CD4-positive, alpha-beta T cell treated with Interleukin-15 for 4 hours (primary cell): Measurements from ENCODE around the gene SESN3.
"Not testable (repeated sequence)": the region's sequence is repeated elsewhere in the genome, so short reads cannot be mapped to it uniquely, and the experiment has no call there.

ENCODE experiments used
- DNase-seq: peaks from one replicate; pipeline ENCODE4 v3.0.0-alpha.2; 2020; ENCODE audit warnings: low spot score

Gene SESN3, protein sequence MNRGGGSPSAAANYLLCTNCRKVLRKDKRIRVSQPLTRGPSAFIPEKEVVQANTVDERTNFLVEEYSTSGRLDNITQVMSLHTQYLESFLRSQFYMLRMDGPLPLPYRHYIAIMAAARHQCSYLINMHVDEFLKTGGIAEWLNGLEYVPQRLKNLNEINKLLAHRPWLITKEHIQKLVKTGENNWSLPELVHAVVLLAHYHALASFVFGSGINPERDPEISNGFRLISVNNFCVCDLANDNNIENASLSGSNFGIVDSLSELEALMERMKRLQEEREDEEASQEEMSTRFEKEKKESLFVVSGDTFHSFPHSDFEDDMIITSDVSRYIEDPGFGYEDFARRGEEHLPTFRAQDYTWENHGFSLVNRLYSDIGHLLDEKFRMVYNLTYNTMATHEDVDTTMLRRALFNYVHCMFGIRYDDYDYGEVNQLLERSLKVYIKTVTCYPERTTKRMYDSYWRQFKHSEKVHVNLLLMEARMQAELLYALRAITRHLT

DNA sequence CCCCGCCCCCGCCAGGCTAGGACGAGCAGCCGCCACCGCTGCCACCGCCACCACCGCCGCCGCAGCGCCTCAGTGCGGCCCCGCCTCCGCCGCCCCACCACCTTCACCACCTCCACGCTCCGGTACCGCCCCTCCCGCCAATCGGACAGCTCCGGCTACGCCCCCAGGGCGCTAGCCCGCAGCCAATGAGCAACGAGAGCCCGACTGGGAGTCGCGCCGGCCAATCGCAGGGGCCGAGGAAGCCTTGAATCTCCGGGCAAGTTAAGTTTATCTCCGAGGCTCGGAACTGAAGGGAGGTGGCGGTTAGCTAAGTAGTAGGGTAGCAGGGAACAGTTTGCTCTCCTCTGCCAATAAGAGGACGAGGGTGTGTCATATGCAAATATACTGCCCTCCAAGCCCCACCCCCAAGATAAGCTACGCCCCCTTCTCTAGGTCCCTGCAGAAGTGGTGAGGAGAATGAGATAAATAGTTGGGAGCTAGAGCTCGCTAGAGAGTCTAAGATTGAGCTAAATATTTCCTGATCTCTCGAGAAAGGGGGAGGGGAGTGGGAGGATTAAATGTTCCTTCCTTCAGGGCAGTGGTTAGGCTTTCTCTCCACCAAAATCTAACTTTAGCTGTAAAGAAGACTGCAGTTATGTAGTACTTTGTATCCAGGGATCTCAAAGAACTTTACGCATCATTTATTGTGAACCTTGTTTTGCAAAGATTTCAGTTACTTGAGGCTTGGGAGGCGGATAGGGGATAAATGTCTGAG is at the start of gene SESN3:
Gene SESN3 (minus strand): TSS at position 76 of the 754 bp plus-strand sequence. CDS start 342 bp downstream, outside the sequence.
- DNase-seq = peak; percentile 99

DNA sequence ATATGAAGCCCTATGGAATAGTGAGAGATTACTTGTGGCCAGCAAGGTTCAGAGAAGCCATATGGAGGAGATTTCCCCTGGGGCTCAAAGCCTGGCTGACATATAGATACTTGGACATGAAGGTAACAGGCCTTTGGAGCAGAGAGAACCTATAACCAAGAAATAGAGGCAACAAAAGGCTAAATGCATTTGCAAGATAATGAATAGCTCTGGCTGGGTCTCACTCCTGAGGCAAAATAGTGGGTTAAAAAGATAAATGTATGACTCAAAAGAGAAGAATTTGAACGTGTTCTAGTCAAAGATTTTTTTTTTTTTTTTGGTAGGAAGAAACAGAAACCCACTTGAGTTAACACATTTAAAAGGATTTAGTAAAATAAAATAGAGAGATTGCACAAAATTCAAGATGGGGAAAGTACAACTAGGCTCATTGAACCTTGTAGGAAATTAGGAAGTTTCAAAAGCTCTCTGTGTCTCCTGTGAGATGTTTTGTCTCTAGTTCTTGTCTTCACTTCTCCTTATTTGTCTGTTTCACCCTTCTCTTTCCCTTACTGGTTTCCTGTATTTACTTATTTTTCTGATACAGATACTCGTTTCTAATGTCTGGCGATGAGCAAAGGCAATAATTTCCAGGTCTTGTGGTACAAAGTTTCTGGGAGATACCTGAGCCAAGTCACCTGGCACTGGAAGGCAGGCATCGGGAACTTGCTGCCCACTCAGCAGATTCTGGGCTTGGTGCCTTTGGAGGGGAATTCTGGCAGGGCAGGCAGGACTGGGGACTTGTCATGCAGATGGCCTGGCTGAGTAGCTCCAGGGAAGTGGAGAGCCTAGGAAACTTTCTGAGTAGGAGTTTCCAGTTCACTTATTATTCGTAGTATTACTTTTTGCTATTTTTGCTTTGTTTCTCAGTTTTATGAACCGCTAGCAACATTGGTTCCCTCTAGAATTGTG is 49.2 kb upstream of the SESN3 start:
- no peak for DNase-seq

DNA sequence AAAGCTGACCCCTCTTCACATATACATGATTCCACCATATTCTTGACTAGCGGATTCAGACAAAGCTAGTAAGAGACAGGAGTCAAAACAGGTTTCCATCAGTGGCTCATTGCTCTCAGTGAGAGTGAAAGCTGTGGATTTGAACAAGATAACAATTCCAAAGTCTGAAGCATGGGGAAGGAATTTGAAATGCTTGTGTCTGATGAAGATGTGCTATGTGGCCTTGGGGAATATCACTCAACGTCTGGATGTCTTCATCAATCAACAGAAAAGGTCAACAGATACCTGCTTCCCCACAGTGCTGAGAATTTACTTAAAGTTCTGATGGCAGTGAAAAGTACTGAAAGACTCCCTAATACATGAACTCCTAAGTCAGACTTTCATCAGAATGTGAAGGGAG is 46.9 kb upstream of the SESN3 start:
- DNase-seq = no peak

DNA sequence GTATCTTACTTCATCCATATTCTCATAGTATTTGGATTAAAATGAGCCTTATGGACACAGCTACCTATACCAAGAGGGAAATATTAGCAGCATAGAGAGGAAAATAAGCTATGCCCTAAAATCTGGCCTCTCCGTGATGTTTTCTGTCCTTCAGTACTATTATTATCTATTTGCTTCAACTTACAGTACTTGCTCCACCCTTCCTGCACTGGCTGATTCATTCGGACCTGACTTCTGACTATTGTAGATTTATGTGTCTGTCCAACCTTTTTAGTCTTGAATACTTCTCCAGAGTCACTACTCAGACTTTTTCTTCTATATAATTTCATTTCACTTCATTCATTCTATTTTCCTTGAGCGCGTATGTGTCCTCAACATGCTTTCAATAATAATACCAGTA is 45.1 kb upstream of the SESN3 start:
- no peak for DNase-seq

DNA sequence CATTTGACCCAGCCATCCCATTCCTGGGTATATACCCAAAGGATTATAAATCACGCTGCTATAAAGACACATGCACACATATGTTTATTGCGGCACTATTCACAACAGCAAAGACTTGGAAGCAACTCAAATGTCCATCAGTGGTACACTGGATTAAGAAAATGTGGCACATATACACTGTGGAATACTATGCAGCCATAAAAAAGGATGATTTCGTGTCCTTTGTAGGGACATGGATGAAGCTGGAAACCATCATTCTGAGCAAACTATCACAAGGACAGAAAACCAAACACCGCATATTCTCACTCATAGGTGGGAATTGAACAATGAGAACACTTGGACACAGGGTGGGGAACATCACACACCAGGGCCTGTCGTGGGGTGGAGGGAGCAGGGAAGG is 42.6 kb upstream of the SESN3 start:
- not testable (repeated sequence) for DNase-seq

DNA sequence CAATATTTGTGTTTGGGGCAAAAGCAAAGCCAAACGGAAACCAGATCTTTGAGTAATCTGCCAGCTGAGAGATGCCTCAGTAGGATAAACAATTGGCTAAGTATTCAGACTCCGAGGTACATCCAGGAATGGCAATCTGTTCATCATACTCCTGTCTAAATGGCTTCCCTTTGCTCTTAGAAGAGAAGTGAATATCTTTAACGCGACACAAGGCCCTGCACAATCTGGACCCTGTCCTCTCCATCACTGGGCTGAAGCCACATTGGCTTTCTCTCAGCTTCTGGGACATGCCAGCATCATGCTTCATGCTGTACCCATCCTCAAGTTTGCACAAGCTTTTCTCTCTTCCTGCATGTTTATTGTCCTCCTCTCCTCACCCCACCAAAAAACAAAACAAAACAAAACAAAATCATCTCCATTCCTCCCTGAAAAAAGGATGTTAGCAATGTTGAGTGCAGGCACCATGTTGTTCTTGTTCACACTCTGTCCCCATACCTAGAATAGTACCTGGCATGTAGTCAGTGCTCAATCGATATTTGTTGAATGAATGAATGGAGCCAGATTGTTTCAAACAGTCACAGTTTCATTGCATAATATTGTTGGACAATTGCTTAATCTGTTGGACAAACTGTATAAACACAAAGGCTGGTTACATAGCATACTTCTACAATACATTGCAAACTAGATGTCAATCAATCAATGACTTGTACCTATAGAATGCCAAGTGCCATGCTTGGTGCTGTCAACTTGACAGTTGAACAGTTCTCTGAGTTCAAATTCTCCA is 38.2 kb upstream of the SESN3 start:
- no peak for DNase-seq

DNA sequence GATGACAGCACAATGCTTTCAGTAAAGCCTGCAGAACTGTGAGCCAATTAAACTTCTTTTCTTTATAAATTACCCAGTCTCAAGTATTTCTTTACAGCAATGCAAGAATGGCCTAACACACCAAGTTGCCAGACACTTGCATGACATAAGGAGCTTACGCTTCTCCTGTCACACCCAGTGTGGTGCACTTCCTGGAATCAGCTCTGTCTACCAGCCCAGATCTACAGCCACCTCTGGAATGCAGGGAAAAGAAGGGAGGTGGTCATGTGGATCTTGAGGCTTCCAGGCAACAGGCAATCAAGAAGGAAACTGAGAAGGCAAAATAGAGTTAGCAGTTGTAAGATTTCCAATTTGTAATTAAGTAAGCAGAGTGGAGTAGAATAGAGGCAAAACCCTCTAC is 37.4 kb upstream of the SESN3 start:
- DNase-seq = no peak

DNA sequence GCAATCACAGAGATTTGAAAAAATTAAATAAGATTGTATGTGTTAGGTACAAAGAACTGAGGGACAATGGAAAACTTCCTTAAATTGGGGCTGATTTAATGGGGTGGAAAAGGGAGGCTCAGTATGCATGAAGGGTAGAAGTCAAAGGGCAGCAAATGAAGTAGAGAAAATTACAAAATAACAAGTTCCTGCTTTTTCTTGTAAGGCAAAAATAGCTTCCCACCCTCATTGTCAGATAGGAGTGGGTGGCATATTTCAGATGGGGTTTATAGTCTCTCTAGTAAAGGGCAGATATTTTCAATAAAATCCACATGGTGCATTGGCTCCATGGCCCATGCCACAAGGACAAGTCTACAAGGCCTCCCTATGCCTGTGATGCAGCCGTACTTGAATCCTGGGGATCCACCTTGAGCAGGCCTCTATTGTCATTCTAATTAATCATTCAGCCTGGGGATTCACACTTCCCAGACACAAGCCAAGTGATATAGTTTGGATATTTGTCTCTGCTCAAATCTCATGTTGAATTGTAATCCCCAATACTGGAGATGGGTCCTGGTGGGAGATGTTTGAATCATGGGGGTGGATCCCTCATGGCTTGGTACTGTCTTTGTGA is 36.7 kb upstream of the SESN3 start:
- no peak for DNase-seq

DNA sequence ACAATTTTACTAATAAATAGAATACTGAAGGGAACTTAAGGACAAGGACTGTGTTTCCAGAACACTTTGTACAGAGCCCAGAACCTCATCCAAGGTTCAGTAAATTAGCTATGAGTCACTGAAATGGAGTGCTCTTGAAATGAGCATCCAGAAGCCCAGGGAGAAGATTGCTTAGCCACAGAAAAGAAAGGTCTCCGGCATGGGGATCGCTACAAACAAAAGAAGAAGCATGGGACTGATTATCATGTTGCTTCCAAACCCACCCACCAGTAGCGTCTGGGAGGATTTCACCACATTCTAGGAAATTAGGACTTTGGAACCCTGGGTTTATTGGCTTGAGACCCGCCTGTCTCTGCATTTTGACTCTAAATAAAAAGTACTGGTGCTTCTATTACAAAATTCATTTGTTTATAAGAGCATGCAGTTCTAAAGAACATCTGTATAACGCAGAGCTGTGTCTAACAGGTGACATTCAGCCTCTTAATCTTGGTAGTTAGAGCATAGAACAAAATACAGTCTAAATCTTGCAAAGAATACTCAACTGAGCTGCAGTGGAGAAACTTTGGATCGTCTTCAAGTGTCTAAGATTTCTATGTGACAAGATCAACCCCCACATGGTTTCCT is 35.9 kb upstream of the SESN3 start:
- no peak for DNase-seq

DNA sequence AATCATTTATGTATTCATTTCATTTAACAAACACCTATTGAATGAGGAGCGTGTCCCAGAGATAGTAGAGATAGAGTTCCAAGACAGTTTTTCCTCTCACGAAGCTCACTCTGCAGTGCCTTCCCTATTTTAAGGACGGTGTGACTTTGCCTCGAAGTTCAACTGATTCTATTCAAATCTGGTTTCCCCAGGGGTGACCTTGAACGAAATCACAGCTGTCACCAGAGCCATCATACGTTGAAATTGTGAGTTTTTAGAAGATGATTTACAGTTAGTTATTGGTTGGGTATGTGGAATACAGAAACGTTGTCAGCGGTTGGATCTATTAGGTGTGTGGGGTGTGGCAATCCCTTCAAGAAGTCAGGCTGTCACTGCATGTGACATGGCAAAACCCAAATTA is 33.9 kb upstream of the SESN3 start:
- no peak for DNase-seq

DNA sequence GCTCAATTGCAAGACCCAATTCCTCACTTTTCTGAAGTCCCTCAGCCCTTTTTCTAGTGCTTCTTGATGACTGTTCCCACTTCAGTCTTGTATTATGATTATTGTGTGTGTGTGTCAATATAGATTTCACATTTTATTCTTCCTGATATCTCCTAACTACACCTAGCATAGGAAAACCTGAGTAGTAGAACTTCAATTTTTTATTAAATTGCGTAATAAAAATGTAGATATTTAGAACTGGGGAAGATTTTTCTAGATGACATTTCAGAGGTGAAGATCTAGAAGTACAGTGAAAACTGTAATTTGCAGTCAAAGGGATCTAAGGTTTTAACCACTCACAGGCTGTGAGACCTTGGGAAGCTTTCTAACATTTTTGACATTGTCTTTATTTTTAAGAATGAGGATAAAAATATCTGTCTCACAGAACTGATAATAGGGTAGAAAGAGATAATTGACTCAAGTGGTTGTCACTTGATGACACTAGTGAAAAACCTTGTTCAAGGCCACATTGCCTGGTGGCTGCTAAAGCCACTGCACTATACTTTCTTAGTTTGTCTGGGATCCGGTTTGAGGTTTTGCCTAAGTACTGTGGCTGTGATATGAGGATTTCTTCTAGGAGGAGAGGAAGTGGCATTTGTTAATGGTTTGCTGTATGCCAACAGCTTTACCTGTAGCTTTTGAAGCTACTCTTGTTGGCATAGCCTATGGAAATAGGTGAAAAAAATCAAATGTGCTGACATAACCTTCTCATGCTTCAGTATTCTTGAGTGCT is 32.2 kb upstream of the SESN3 start:
- DNase-seq = no peak

DNA sequence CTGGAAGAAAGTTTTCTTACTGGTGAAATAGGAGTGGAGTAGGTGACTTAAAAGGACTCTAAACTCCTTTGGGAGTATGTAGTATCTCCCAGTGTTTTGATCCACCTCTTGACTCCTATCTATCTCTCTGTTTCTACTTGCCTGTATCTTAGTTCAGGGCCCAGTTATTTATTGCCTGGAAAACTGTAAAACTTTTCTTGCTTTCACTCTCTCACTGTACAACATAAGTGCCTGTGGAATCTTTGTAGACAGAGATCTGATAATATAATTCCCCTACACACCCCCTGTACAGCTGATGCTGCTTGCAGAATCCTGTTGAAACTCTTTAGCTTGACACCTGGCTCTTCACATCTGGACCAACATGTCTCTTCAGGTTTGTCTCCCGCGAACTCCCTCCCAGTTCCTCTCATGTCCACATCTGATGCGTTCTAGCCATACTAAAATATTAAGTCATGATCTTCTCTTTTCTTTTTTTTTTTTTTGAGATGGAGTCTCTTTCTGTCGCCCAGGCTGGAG is 26.5 kb upstream of the SESN3 start:
- no peak for DNase-seq

DNA sequence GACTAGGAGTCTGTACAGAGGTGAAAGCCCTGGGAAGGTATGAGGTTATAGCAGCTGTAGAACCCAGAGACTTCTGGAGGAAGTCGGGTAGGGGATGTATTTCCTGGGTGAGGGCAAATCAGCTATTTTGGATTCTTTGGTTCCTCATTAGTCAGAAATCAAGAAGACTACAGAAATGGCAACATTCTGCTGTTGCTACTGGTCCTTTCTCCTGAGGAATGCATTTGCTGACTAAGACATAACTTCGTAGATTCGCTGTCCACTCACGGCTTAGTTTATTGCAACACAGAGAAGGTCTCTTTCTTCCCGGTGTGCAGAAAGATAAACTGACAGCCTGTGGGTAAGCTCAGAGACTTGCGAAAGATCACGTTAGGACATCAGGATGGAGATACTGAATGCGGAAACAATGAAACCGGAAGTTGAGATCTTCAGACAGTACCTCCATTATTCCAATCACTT is 25.3 kb upstream of the SESN3 start:
- DNase-seq = peak; percentile 12

DNA sequence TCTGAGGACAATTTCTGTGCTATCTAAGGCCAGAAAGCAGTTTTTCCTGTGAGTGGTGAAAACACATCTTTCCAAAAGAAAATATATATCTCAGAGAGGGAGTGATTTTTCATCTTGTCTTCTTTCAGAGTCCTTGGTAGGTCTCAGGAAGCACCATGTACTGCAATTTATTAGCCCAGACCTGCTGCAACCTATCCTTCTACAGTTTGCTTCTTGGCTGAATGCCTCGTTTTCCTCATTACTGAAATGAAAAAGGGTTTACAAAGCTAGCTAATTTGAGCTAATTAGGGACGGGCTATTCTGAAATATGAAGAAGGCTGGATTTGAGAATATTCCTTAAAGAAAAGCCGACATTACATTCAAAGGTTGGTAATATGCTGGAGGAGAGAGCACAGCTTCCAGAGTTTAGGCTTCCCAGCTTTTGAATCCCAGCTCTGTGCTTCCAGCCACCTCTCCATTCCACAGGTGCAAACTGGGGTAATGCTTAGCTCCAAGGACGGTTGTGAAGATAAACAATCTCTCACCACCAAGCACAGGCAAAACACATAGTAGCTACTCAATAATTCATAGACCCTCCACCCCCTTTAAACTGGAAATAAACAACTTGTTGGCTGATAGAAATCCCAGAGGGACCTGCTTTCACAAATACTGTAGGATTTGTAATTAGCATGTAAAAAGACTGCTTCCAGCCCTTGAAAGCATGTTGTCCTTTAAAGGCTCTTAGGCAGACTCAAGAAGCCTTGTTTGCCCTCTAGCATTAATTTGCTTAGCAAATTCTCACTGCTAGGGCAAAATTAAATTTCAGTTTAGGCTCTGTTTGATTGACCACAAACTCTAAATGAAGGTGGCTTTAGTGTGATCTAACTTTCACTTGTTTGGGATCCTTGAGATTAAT is 24.5 kb upstream of the SESN3 start:
- DNase-seq = no peak

DNA sequence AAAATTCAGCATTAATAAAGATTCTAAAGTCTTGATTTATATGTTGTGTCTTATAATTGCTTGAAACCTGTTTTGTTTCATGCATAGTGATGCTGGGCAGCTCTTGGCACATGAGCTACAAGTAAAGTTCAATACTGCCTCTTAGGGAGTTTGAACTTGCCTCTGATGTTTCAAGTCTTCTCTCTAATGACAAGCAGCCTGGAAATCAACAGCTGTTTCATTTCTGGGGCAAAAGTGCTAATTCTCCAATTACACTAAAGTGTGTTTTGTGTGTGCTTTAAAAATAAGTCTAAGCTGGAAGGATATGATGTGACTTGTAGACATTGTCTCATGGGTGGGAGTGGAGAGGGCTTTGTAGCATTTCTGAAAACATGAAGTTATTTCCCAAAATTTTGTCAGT is 23.7 kb upstream of the SESN3 start:
- DNase-seq = no peak

DNA sequence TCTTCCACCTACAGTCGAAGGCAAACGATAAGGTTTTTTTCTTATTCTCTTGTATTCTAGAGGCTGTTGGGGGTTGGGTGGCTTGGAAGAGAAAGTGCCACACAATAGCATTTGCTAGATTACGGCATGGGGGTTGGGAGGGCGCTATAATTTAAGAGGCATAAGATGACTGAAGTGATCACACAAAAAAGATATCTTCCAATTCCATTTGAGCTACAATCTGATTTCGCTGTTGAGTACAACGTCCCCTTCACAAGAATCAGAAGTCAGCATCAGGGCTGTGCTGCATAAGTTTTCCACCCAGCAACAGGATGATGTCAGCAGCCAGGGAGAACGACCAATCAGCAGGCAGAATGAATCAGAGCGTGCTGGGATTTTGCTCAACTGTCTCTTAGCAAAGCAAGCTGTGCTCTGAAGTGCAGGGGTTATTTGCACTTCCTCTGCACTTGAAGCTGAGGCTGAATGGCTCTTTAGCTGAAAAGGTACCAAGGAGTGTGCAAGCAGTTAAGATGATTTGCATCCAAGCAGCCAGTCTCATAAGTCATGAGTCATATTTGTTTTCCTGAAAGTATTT is 23.2 kb upstream of the SESN3 start:
- DNase-seq = peak; percentile 87

DNA sequence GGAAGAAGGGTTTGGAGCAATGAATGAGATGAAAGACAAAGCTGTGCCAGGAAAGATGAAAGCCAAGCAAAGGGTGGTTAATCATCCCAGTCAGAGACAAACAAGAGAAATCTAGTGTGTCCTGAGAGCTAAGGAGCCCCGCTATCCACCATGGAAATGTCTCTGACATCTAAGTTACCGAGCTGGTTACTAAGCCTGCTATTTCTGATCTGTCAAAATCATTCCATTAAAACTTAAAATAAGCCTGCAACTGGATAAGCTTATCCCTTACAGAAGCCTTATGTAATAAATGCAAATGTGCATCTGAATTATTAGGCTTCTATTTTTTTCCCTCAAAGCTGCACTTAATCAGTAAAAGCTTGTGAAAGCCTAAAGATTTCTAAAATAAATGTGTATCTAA is 22.1 kb upstream of the SESN3 start:
- DNase-seq = no peak

DNA sequence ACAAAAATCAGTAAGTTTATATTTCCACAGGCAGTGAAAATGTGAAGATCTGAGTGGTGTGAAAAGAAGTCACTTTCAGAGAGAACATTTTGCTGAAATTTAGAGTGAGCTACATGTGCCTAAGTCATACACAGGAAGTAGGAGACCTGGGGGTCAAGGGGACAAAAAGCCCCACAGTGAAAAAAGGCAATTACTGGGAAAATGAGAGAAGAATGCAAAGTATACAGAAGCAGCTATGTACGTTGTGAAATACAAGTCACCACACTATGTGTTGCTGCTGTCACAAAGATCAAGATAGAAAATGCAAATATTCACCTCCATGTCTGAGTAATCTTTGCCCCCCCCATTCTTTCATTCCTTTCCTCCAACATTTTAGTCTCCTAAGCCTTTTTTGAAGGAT is 21.6 kb upstream of the SESN3 start:
- DNase-seq = no peak
